ENCODE data around the gene KLHDC1.
A peak's percentile ranks its signal among the peaks of the same experiment; 100 is the strongest.
"Not testable (repeated sequence)": the region's sequence is repeated elsewhere in the genome, so short reads cannot be mapped to it uniquely, and the experiment has no call there.

KLHDC1 gene

GRCh38 chr14:49727171-49727570, 34.3 kb downstream of the KLHDC1 start:
- DNase-seq = no peak

GRCh38 chr14:49732896-49733295, 40.0 kb downstream of the KLHDC1 start:
- no peak for DNase-seq

- no peak for DNase-seq
Measured at GRCh38 chr14:49733836-49734235, 40.9 kb downstream of the KLHDC1 start.

- not testable (repeated sequence) for DNase-seq
Measured at GRCh38 chr14:49735669-49736068, 42.7 kb downstream of the KLHDC1 start.

- DNase-seq = no peak
Measured at GRCh38 chr14:49745191-49745590, 52.3 kb downstream of the KLHDC1 start.

GRCh38 chr14:49746476-49746875, 53.6 kb downstream of the KLHDC1 start:
- DNase-seq = not testable (repeated sequence)

GRCh38 chr14:49754570-49755097, 61.7 kb downstream of the KLHDC1 start:
- DNase-seq = no peak

GRCh38 chr14:49755378-49755777, 62.5 kb downstream of the KLHDC1 start:
- DNase-seq = no peak

- no peak for DNase-seq
Measured at GRCh38 chr14:49761839-49762551, 69.1 kb downstream of the KLHDC1 start.

- no peak for DNase-seq
Measured at GRCh38 chr14:49766839-49767238, 73.9 kb downstream of the KLHDC1 start.

- no peak for DNase-seq
Measured at GRCh38 chr14:49767270-49767570, 74.3 kb downstream of the KLHDC1 start.

GRCh38 chr14:49767571-49768300, 74.8 kb downstream of the KLHDC1 start, which contains the start of gene KLHDC2:
Gene KLHDC2 (plus strand): TSS chr14:49768153. CDS start chr14:49768469, 316 bp downstream.
- DNase-seq = peak; percentile 94

GRCh38 chr14:49768301-49769121, 75.6 kb downstream of the KLHDC1 start:
- DNase-seq = peak; percentile 42

GRCh38 chr14:49769171-49769570, 76.3 kb downstream of the KLHDC1 start:
- no peak for DNase-seq

GRCh38 chr14:49769581-49770211, 76.8 kb downstream of the KLHDC1 start:
- no peak for DNase-seq

GRCh38 chr14:49770212-49770817, 77.4 kb downstream of the KLHDC1 start:
- no peak for DNase-seq

GRCh38 chr14:49771691-49772090, 78.8 kb downstream of the KLHDC1 start:
- not testable (repeated sequence) for DNase-seq

- DNase-seq = no peak
Measured at GRCh38 chr14:49774106-49774505, 81.2 kb downstream of the KLHDC1 start.

GRCh38 chr14:49778421-49778820, 85.5 kb downstream of the KLHDC1 start:
- DNase-seq = no peak

- not testable (repeated sequence) for DNase-seq
Measured at GRCh38 chr14:49781040-49781439, 88.1 kb downstream of the KLHDC1 start.

GRCh38 chr14:49783394-49784014, 90.6 kb downstream of the KLHDC1 start:
- no peak for DNase-seq

GRCh38 chr14:49786315-49786714, 93.4 kb downstream of the KLHDC1 start:
- no peak for DNase-seq
